Measurements from ENCODE around the gene CHKA.

DNA sequence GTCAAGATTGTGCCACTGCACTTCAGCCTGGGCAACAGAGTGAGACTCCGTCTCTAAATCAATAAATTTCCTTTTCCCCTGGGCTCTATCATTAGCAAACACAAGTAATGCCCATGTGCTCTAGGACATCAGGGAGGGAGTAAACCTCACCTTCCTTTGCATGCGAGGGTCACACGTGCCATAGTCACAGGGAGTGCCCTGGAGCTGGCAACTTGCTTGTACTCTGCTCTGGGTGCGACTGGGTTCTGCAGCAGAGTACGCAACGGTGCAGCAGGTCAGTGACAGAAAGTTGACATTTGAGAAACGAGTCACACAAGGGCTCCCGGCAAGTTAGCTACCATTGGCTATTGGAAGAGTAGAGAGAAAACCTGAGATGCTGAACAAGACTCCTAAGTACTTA is 32.6 kb upstream of the CHKA start:
- no peak for TF ChIP-seq EZH2phosphoT487 (IDR thresholded peaks at IDR 0.05; ENCODE audit: insufficient read depth, low read depth)
- no peak for TF ChIP-seq EZH2 (IDR thresholded peaks at IDR 0.05; ENCODE audit: insufficient read depth, poor library complexity, severe bottlenecking)
